Glutamatergic neuron (in vitro differentiated cells): ENCODE data around the gene RPEL1. TPM values are rescaled to one million over a fixed set of nuclear protein-coding genes. Genes with fewer than 3 reads are reported as not detected.
"Not testable (repeated sequence)": the region's sequence is repeated elsewhere in the genome, so short reads cannot be mapped to it uniquely, and the experiment has no call there.

ENCODE experiments used
- DNase-seq: peaks from one replicate; pipeline ENCODE4 v3.0.0; 2022
- H3K27ac Mint-ChIP-seq: one replicate; pipeline ENCODE4 v1.8.0; 2020; ENCODE audit warnings: mild to moderate bottlenecking, mixed read lengths, inconsistent platforms; ENCODE audit not compliant: unreplicated experiment
- H3K27me3 Mint-ChIP-seq: one replicate; pipeline ENCODE4 v1.8.0; 2020; ENCODE audit warnings: mild to moderate bottlenecking, moderate library complexity, mixed read lengths, inconsistent platforms; ENCODE audit not compliant: unreplicated experiment
- H3K36me3 Mint-ChIP-seq: one replicate; pipeline ENCODE4 v1.8.0; 2020; ENCODE audit warnings: mild to moderate bottlenecking, mixed read lengths, inconsistent platforms; ENCODE audit not compliant: unreplicated experiment
- H3K4me1 Mint-ChIP-seq: one replicate; pipeline ENCODE4 v1.8.0; 2020; ENCODE audit warnings: mild to moderate bottlenecking, low read depth, mixed read lengths, inconsistent platforms; ENCODE audit not compliant: unreplicated experiment
- H3K4me3 Mint-ChIP-seq: one replicate; pipeline ENCODE4 v1.8.0; 2020; ENCODE audit warnings: mild to moderate bottlenecking, mixed read lengths, inconsistent platforms; ENCODE audit not compliant: unreplicated experiment
- H3K9me3 Mint-ChIP-seq: one replicate; pipeline ENCODE4 v1.8.0; 2020; ENCODE audit warnings: mild to moderate bottlenecking, moderate library complexity, mixed read lengths, inconsistent platforms; ENCODE audit not compliant: unreplicated experiment
- CTCF ChIP-seq: fragments of 200-600 bp; sonication (generic); IDR thresholded peaks from one replicate; pipeline ENCODE4 v1.5.0; 2021; ENCODE audit not compliant: partially characterized antibody, unreplicated experiment
- long read RNA-seq: library from polyadenylated mRNA; unstranded; transcript quantifications from one replicate; pipeline ENCODE4 v2.0.0, GENCODE V29; 2020; ENCODE audit not compliant: unreplicated experiment
- total RNA-seq: library from RNA; stranded (reverse); fragmentation: NEBNext Ultra II Directional; extraction: Animal tissue kit (Norgen Biotek cat#: 25700); gene quantifications from one replicate; pipeline ENCODE4 v1.2.1, GENCODE V29; 2021; ENCODE audit not compliant: unreplicated experiment

The RPEL1 gene
- not detected for total RNA-seq
- long read RNA-seq: 0 reads

- H3K4me3 Mint-ChIP-seq, H3K36me3 Mint-ChIP-seq, H3K27me3 Mint-ChIP-seq, DNase-seq, H3K9me3 Mint-ChIP-seq, H3K27ac Mint-ChIP-seq, H3K4me1 Mint-ChIP-seq: not testable (repeated sequence)
Observed at GRCh38 chr10:103245587-103245986, at the start of gene RPEL1. RPEL1 (plus strand) TSS chr10:103245887; CDS start chr10:103245997, 110 bp downstream.

- H3K9me3 Mint-ChIP-seq: peaks cover 2% of the 10 kb centered on the region
- no peaks in the 10 kb centered on the region for H3K36me3 Mint-ChIP-seq
- H3K4me3 Mint-ChIP-seq: no peak overlapping the region
Observed at GRCh38 chr10:103196516-103196915, 49.2 kb upstream of the RPEL1 start.

DNA sequence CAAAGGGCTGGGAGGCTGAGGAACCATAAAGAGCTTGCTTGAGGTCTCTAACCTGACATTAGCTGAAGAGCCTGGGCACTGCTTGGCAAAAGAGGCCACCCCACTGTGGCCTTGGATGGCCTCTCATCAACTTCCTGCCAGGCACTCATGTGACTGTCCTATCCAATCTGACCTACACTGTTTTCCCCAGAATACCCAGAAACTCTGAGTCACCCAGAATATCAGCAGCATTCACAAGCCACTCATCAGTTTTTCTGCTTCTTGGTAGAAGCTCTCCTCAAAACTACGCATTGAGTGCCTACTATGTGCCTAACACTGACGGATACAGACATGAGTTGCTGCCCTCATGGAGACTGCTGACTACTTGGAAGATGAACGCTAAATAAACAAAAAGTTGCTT is 48.5 kb upstream of the RPEL1 start:
- Mint-ChIP-seq H3K36me3 (no peaks in the 10 kb centered on the region), H3K4me1 (peaks cover 2% of the 10 kb centered on the region), H3K27me3 (peaks cover 11% of the 10 kb centered on the region), H3K9me3 (peaks cover 2% of the 10 kb centered on the region), H3K4me3 (no peak overlapping the region), H3K27ac (no peak overlapping the region)
- no peak for DNase-seq
- TF ChIP-seq CTCF: no peak

More at GRCh38 chr10:103196516-103196915, 49.2 kb upstream of the RPEL1 start:
- no peak for DNase-seq
- H3K27ac Mint-ChIP-seq: no peak overlapping the region
- peaks cover 12% of the 10 kb centered on the region for H3K27me3 Mint-ChIP-seq
- TF ChIP-seq CTCF: no peak
- peaks cover 6% of the 10 kb centered on the region for H3K4me1 Mint-ChIP-seq

GRCh38 chr10:103197903-103198302 is 47.8 kb upstream of the RPEL1 start:
- H3K36me3 Mint-ChIP-seq: no peaks in the 10 kb centered on the region
- peaks cover 2% of the 10 kb centered on the region for H3K4me1 Mint-ChIP-seq
- H3K9me3 Mint-ChIP-seq: peaks cover 2% of the 10 kb centered on the region
- no peak for TF ChIP-seq CTCF
- no peak overlapping the region for H3K4me3 Mint-ChIP-seq
- H3K27me3 Mint-ChIP-seq: peaks cover 10% of the 10 kb centered on the region
- no peak overlapping the region for H3K27ac Mint-ChIP-seq
- DNase-seq: no peak

- H3K27me3 Mint-ChIP-seq: peaks cover 6% of the 10 kb centered on the region
- no peaks in the 10 kb centered on the region for H3K36me3 Mint-ChIP-seq
- peaks cover 2% of the 10 kb centered on the region for H3K4me1 Mint-ChIP-seq
- no peak overlapping the region for H3K27ac Mint-ChIP-seq
- no peak for DNase-seq
- H3K4me3 Mint-ChIP-seq: no peak overlapping the region
- no peak for TF ChIP-seq CTCF
- peaks cover 2% of the 10 kb centered on the region for H3K9me3 Mint-ChIP-seq
Observed at GRCh38 chr10:103198648-103199047, 47.0 kb upstream of the RPEL1 start.
